Activated CD4-positive, alpha-beta memory T cell treated with anti-CD3 and anti-CD28 coated beads, Interleukin-2, amount 10 ng/mL, durations not matched to agents 7 days and 5 days (primary cell): Measurements from ENCODE around the gene CYP26A1. TPM values are rescaled to one million over a fixed set of nuclear protein-coding genes. Genes with fewer than 3 reads are reported as not detected.

ENCODE experiments used
- CTCF ChIA-PET: fragments of 350-600 bp; sonication (Branson Sonifier 250); formaldehyde crosslinking; loops from one replicate; lab custom pipeline; 2021; ENCODE audit warnings: antibody characterized with exemption, inconsistent platforms; lab: Charles Lee
- POLR2A ChIA-PET: fragments of 350-600 bp; sonication (Branson Sonifier 250); formaldehyde crosslinking; loops from one replicate; lab custom pipeline; 2021; ENCODE audit warnings: antibody characterized with exemption; lab: Charles Lee
- DNase-seq: peaks from one replicate; pipeline ENCODE4 v3.0.0-alpha.2; 2020
- H3K27ac Mint-ChIP-seq: one replicate; pipeline ENCODE4 v1.8.0; 2021; ENCODE audit warnings: mild to moderate bottlenecking, mixed read lengths
- H3K27me3 Mint-ChIP-seq: one replicate; pipeline ENCODE4 v1.8.0; 2021; ENCODE audit warnings: mixed read lengths
- H3K36me3 Mint-ChIP-seq: one replicate; pipeline ENCODE4 v1.8.0; 2021; ENCODE audit warnings: low read depth, mixed read lengths
- H3K4me1 Mint-ChIP-seq: one replicate; pipeline ENCODE4 v1.8.0; 2021; ENCODE audit warnings: mixed read lengths
- H3K4me3 Mint-ChIP-seq: one replicate; pipeline ENCODE4 v1.8.0; 2021; ENCODE audit warnings: mild to moderate bottlenecking, mixed read lengths
- H3K9me3 Mint-ChIP-seq: one replicate; pipeline ENCODE4 v1.8.0; 2021; ENCODE audit warnings: mixed read lengths
- total RNA-seq, 2 experiments: library from RNA; stranded (reverse); gene quantifications; one replicate each; pipeline ENCODE4 v1.2.3, GENCODE V29; 2021

The CYP26A1 gene
- not detected for total RNA-seq

GRCh38 chr10:93073539-93074146 lies at the start of gene CYP26A1:
CYP26A1 (plus strand) TSS chr10:93073893; CDS start chr10:93073935, 42 bp downstream.
- peak within 1 kb of the TSS; percentile 62 for H3K4me3 Mint-ChIP-seq
- H3K4me1 Mint-ChIP-seq: peaks cover 36% of the 10 kb centered on the region
- H3K9me3 Mint-ChIP-seq: no peaks in the 10 kb centered on the region
- no peaks in the 10 kb centered on the region for H3K36me3 Mint-ChIP-seq
- H3K27ac Mint-ChIP-seq: no peak within 1 kb of the TSS
- ChIA-PET POLR2A (interaction anchor here (1.0 kb wide), 2 partner anchors 9 to 13 kb away, joined by 3 read pairs; partner anchors contain the start of gene CYP26C1), CTCF (no interaction called here)
- no peak for DNase-seq
- H3K27me3 Mint-ChIP-seq: peaks cover 86% of the 10 kb centered on the region

- Mint-ChIP-seq H3K36me3 (no peaks in the 10 kb centered on the region), H3K9me3 (no peaks in the 10 kb centered on the region), H3K4me3 (no peak overlapping the region), H3K27ac (no peak overlapping the region), H3K27me3 (no peaks in the 10 kb centered on the region), H3K4me1 (no peaks in the 10 kb centered on the region)
- CTCF ChIA-PET: no interaction called here
- no peak for DNase-seq
- POLR2A ChIA-PET: no interaction called here
These were observed 47.6 kb upstream of the CYP26A1 start for GRCh38 chr10:93026072-93026471.

GRCh38 chr10:93027508-93027907 lies 46.2 kb upstream of the CYP26A1 start:
- H3K36me3 Mint-ChIP-seq: no peaks in the 10 kb centered on the region
- ChIA-PET POLR2A (no interaction called here), CTCF (no interaction called here)
- H3K4me1 Mint-ChIP-seq: no peaks in the 10 kb centered on the region
- H3K4me3 Mint-ChIP-seq: no peak overlapping the region
- no peak for DNase-seq
- H3K27ac Mint-ChIP-seq: no peak overlapping the region
- no peaks in the 10 kb centered on the region for H3K27me3 Mint-ChIP-seq
- H3K9me3 Mint-ChIP-seq: no peaks in the 10 kb centered on the region

GRCh38 chr10:93028883-93029282 lies 44.8 kb upstream of the CYP26A1 start:
- Mint-ChIP-seq H3K4me3 (no peak overlapping the region), H3K27ac (no peak overlapping the region), H3K36me3 (no peaks in the 10 kb centered on the region), H3K27me3 (no peaks in the 10 kb centered on the region), H3K4me1 (no peaks in the 10 kb centered on the region), H3K9me3 (no peaks in the 10 kb centered on the region)
- DNase-seq: no peak
- POLR2A ChIA-PET: no interaction called here
- CTCF ChIA-PET: no interaction called here

- H3K9me3 Mint-ChIP-seq: no peaks in the 10 kb centered on the region
- CTCF ChIA-PET: no interaction called here
These were observed 43.3 kb upstream of the CYP26A1 start for GRCh38 chr10:93030409-93030808.

GRCh38 chr10:93032105-93032808 lies 41.4 kb upstream of the CYP26A1 start:
- Mint-ChIP-seq H3K9me3 (no peaks in the 10 kb centered on the region), H3K4me3 (no peak overlapping the region), H3K36me3 (no peaks in the 10 kb centered on the region), H3K4me1 (no peaks in the 10 kb centered on the region), H3K27me3 (no peaks in the 10 kb centered on the region), H3K27ac (no peak overlapping the region)
- ChIA-PET CTCF (no interaction called here), POLR2A (no interaction called here)
- DNase-seq: no peak

More at GRCh38 chr10:93030409-93030808, 43.3 kb upstream of the CYP26A1 start:
- H3K36me3 Mint-ChIP-seq: no peaks in the 10 kb centered on the region
- H3K4me1 Mint-ChIP-seq: no peaks in the 10 kb centered on the region
- H3K4me3 Mint-ChIP-seq: no peak overlapping the region
- no peak overlapping the region for H3K27ac Mint-ChIP-seq
- no peaks in the 10 kb centered on the region for H3K27me3 Mint-ChIP-seq
- DNase-seq: no peak
- POLR2A ChIA-PET: no interaction called here

- Mint-ChIP-seq H3K9me3 (no peaks in the 10 kb centered on the region), H3K4me1 (no peaks in the 10 kb centered on the region), H3K27ac (no peak overlapping the region), H3K36me3 (no peaks in the 10 kb centered on the region), H3K27me3 (no peaks in the 10 kb centered on the region), H3K4me3 (no peak overlapping the region)
- DNase-seq: no peak
- ChIA-PET POLR2A (no interaction called here), CTCF (no interaction called here)
These were observed 40.9 kb upstream of the CYP26A1 start for GRCh38 chr10:93032809-93033137.

GRCh38 chr10:93034426-93034825 lies 39.3 kb upstream of the CYP26A1 start:
- no peaks in the 10 kb centered on the region for H3K9me3 Mint-ChIP-seq
- ChIA-PET POLR2A (no interaction called here), CTCF (interaction anchor here (1.1 kb wide), 1 partner anchor 46 kb away, joined by 3 read pairs; no protein-coding TSS in a partner anchor)
- H3K27ac Mint-ChIP-seq: no peak overlapping the region
- no peaks in the 10 kb centered on the region for H3K27me3 Mint-ChIP-seq
- H3K4me3 Mint-ChIP-seq: no peak overlapping the region
- no peaks in the 10 kb centered on the region for H3K4me1 Mint-ChIP-seq
- no peak for DNase-seq
- no peaks in the 10 kb centered on the region for H3K36me3 Mint-ChIP-seq

- POLR2A ChIA-PET: no interaction called here
- Mint-ChIP-seq H3K27me3 (no peaks in the 10 kb centered on the region), H3K27ac (no peak overlapping the region), H3K9me3 (no peaks in the 10 kb centered on the region), H3K4me1 (no peaks in the 10 kb centered on the region), H3K4me3 (no peak overlapping the region), H3K36me3 (no peaks in the 10 kb centered on the region)
- DNase-seq: no peak
- CTCF ChIA-PET: no interaction called here
These were observed 34.6 kb upstream of the CYP26A1 start for GRCh38 chr10:93039110-93039509.

- CTCF ChIA-PET: no interaction called here
These were observed 34.0 kb upstream of the CYP26A1 start for GRCh38 chr10:93039721-93040120.

GRCh38 chr10:93054486-93054885 lies 19.2 kb upstream of the CYP26A1 start:
- no peaks in the 10 kb centered on the region for H3K27me3 Mint-ChIP-seq
- H3K4me1 Mint-ChIP-seq: no peaks in the 10 kb centered on the region
- no peak overlapping the region for H3K27ac Mint-ChIP-seq
- ChIA-PET POLR2A (no interaction called here), CTCF (no interaction called here)
- H3K36me3 Mint-ChIP-seq: no peaks in the 10 kb centered on the region
- DNase-seq: no peak
- no peaks in the 10 kb centered on the region for H3K9me3 Mint-ChIP-seq
- H3K4me3 Mint-ChIP-seq: no peak overlapping the region

More at GRCh38 chr10:93039721-93040120, 34.0 kb upstream of the CYP26A1 start:
- H3K27me3 Mint-ChIP-seq: no peaks in the 10 kb centered on the region
- no peaks in the 10 kb centered on the region for H3K4me1 Mint-ChIP-seq
- no peaks in the 10 kb centered on the region for H3K9me3 Mint-ChIP-seq
- H3K36me3 Mint-ChIP-seq: no peaks in the 10 kb centered on the region
- DNase-seq: no peak
- H3K27ac Mint-ChIP-seq: no peak overlapping the region
- H3K4me3 Mint-ChIP-seq: no peak overlapping the region
- POLR2A ChIA-PET: no interaction called here

- Mint-ChIP-seq H3K4me3 (no peak overlapping the region), H3K27ac (no peak overlapping the region), H3K27me3 (peaks cover 18% of the 10 kb centered on the region), H3K9me3 (no peaks in the 10 kb centered on the region), H3K36me3 (peaks cover 3% of the 10 kb centered on the region), H3K4me1 (peaks cover 8% of the 10 kb centered on the region)
- no peak for DNase-seq
- CTCF ChIA-PET: no interaction called here
- POLR2A ChIA-PET: no interaction called here
These were observed 15.6 kb upstream of the CYP26A1 start for GRCh38 chr10:93058139-93058538.

- ChIA-PET POLR2A (interaction anchor here (0.9 kb wide), 1 partner anchor 13 kb away, joined by 3 read pairs; the partner anchor contains the start of gene CYP26A1), CTCF (no interaction called here)
- no peaks in the 10 kb centered on the region for H3K9me3 Mint-ChIP-seq
- peaks cover 38% of the 10 kb centered on the region for H3K27me3 Mint-ChIP-seq
- H3K36me3 Mint-ChIP-seq: peaks cover 3% of the 10 kb centered on the region
- no peak within 1 kb of the TSS for H3K4me3 Mint-ChIP-seq
- DNase-seq: no peak
- H3K27ac Mint-ChIP-seq: no peak within 1 kb of the TSS
- H3K4me1 Mint-ChIP-seq: peaks cover 12% of the 10 kb centered on the region
These were observed 13.5 kb upstream of the CYP26A1 start, which contains the start of gene CYP26C1 for GRCh38 chr10:93059975-93060886. CYP26C1 (plus strand) TSS chr10:93060798; CDS start chr10:93061264, 466 bp downstream.
